HCT116 (cell line): Measurements from ENCODE around the gene DNAJC18.

ENCODE experiments used
- EZH2 ChIP-seq: fragments of 200-600 bp; sonication (generic); IDR thresholded peaks from 2 replicates; pipeline ENCODE4 v1.6.1; 2017; ENCODE audit warnings: antibody characterized with exemption, mixed run types
- EZH2phosphoT487 ChIP-seq: fragments of 200-600 bp; IDR thresholded peaks from 2 replicates; pipeline ENCODE4 v1.6.1; 2018; ENCODE audit warnings: antibody characterized with exemption, borderline replicate concordance
- FOSL1 ChIP-seq: IDR thresholded peaks from 2 replicates; pipeline ENCODE4 v1.6.1; 2012; ENCODE audit warnings: low read depth
- JUND ChIP-seq: IDR thresholded peaks from 2 replicates; pipeline ENCODE4 v1.6.1; 2012
- POLR2A ChIP-seq: IDR thresholded peaks from 2 replicates; pipeline ENCODE4 v1.7.0; 2011; ENCODE audit warnings: borderline replicate concordance; ENCODE audit not compliant: insufficient read depth, insufficient read length; ENCODE audit errors: extremely low read depth
- POLR2AphosphoS5 ChIP-seq: IDR thresholded peaks from 2 replicates; pipeline ENCODE4 v1.6.1; 2011; ENCODE audit warnings: mild to moderate bottlenecking, low read depth, low read length, moderate library complexity
- RAD21 ChIP-seq: IDR thresholded peaks from 2 replicates; pipeline ENCODE4 v1.6.1; 2012; ENCODE audit warnings: low read depth, mild to moderate bottlenecking
- SIN3A ChIP-seq: IDR thresholded peaks from 2 replicates; pipeline ENCODE4 v1.6.1; 2012; ENCODE audit warnings: low read depth
- SP1 ChIP-seq: IDR thresholded peaks from 2 replicates; pipeline ENCODE4 v1.6.1; 2012; ENCODE audit warnings: low read depth
- YY1 ChIP-seq: IDR thresholded peaks from 2 replicates; pipeline ENCODE4 v1.6.1; 2011; ENCODE audit warnings: low read length, low read depth, moderate library complexity, mild to moderate bottlenecking; ENCODE audit not compliant: insufficient replicate concordance; ENCODE audit errors: extremely low read depth
- ZFX ChIP-seq: fragments of 450-650 bp; IDR thresholded peaks from 2 replicates; pipeline ENCODE4 v1.6.1; 2017
- TF ChIP-seq, protein P1 (sequence below), 3 experiments: fragments of 200-600 bp in 1 of 3; sonication (generic) in 1 of 3; IDR thresholded peaks in 2 of 3; conservative IDR thresholded peaks in 1 of 3; 2 replicates each; pipeline ENCODE4 v1.5.1; 2012 to 2017; ENCODE audit warnings: low read depth in 2 of 3, low read length in 2 of 3, antibody characterized with exemption in 1 of 3, borderline replicate concordance in 1 of 3, control low read depth in 1 of 3, mild to moderate bottlenecking in 1 of 3, mixed read lengths in 1 of 3, mixed run types in 1 of 3, moderate library complexity in 1 of 3; ENCODE audit not compliant: insufficient read depth in 1 of 3

- no peak for TF ChIP-seq RAD21
- TF ChIP-seq EZH2 = no peak
- TF ChIP-seq, protein P1, sequence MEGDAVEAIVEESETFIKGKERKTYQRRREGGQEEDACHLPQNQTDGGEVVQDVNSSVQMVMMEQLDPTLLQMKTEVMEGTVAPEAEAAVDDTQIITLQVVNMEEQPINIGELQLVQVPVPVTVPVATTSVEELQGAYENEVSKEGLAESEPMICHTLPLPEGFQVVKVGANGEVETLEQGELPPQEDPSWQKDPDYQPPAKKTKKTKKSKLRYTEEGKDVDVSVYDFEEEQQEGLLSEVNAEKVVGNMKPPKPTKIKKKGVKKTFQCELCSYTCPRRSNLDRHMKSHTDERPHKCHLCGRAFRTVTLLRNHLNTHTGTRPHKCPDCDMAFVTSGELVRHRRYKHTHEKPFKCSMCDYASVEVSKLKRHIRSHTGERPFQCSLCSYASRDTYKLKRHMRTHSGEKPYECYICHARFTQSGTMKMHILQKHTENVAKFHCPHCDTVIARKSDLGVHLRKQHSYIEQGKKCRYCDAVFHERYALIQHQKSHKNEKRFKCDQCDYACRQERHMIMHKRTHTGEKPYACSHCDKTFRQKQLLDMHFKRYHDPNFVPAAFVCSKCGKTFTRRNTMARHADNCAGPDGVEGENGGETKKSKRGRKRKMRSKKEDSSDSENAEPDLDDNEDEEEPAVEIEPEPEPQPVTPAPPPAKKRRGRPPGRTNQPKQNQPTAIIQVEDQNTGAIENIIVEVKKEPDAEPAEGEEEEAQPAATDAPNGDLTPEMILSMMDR (IDR thresholded peaks at IDR 0.05 in 2 of 3, conservative IDR thresholded peaks at IDR 0.05 in 1 of 3; ENCODE audit: borderline replicate concordance in 1 of 3, insufficient read depth in 1 of 3, low read depth in 2 of 3, low read length in 2 of 3) = no peak
- TF ChIP-seq POLR2AphosphoS5 = no peak
- TF ChIP-seq JUND = no peak
- TF ChIP-seq POLR2A = no peak
- TF ChIP-seq SP1 = no peak
- no peak for TF ChIP-seq ZFX
- no peak for TF ChIP-seq SIN3A
- no peak for TF ChIP-seq EZH2phosphoT487
- TF ChIP-seq FOSL1 = no peak
- TF ChIP-seq YY1 = no peak
These were observed 78.9 kb downstream of the DNAJC18 start for GRCh38 chr5:139360384-139360783.
